Panc1 (cell line): ENCODE results near the gene APCDD1L. TPM values are rescaled to one million over a fixed set of nuclear protein-coding genes. Genes with fewer than 3 reads are reported as not detected.

Experiments
- ATAC-seq: fragments of 200-7000 bp; cut with Tn5 transposase; 2 replicates; pipeline ENCODE4 v1.9.1; 2020; ENCODE audit warnings: mild to moderate bottlenecking, moderate library complexity
- BruUV-seq: library from RNA; stranded (reverse); fragments of 400-500 nt; replicated peaks from 2 replicates; lab custom pipeline; 2021; lab: Mats Ljungman, UMichigan
- CTCF ChIA-PET: fragments of 300-600 bp; sonication (Branson Sonifier 250); formaldehyde crosslinking; loops from one replicate; lab custom pipeline; 2022; ENCODE audit warnings: antibody characterized with exemption; lab: Charles Lee
- POLR2A ChIA-PET: fragments of 300-600 bp; sonication (Branson Sonifier 250); formaldehyde crosslinking; loops from one replicate; lab custom pipeline; 2022; ENCODE audit warnings: antibody characterized with exemption; lab: Charles Lee
- DNase-seq: peaks from one replicate; pipeline ENCODE4 v3.0.0-alpha.2; 2010; ENCODE audit warnings: low read depth, low spot score
- H3K27ac ChIP-seq: 2 replicates; pipeline ENCODE4 v1.5.1; 2011; ENCODE audit warnings: mild to moderate bottlenecking, low read length, inconsistent platforms
- H3K27me3 ChIP-seq: fragments of 200-500 bp; sonication (Bioruptor generic); 2 replicates; pipeline ENCODE4 v1.6.0; 2014; ENCODE audit warnings: low read length, inconsistent platforms; ENCODE audit not compliant: control insufficient read depth, insufficient read depth
- H3K36me3 ChIP-seq: fragments of 200-500 bp; sonication (Bioruptor generic); 2 replicates; pipeline ENCODE4 v1.5.1; 2014; ENCODE audit warnings: inconsistent platforms, mild to moderate bottlenecking, low read length, moderate library complexity; ENCODE audit not compliant: control insufficient read depth, insufficient read depth
- H3K4me1 ChIP-seq: 2 replicates; pipeline ENCODE4 v1.5.1; 2011; ENCODE audit warnings: inconsistent platforms, mild to moderate bottlenecking, low read length, moderate library complexity; ENCODE audit not compliant: control insufficient read depth, insufficient read depth
- H3K4me3 ChIP-seq, 2 experiments: 2 replicates each; pipeline ENCODE4 v1.5.1; 2011 to 2012; ENCODE audit warnings: low read depth in 2 of 2, low read length in 2 of 2, mild to moderate bottlenecking in 2 of 2, inconsistent platforms in 1 of 2, moderate library complexity in 1 of 2
- H3K9me3 ChIP-seq: fragments of 200-500 bp; sonication (Bioruptor generic); 2 replicates; pipeline ENCODE4 v1.5.1; 2014; ENCODE audit warnings: low read depth, mild to moderate bottlenecking, inconsistent platforms, low read length, moderate library complexity; ENCODE audit not compliant: control insufficient read depth, insufficient read depth
- POLR2AphosphoS5 ChIP-seq: IDR thresholded peaks from 2 replicates; pipeline ENCODE4 v1.6.1; 2012; ENCODE audit warnings: mild to moderate bottlenecking, low read depth, low read length, moderate library complexity
- SIN3A ChIP-seq: IDR thresholded peaks from 2 replicates; pipeline ENCODE4 v1.6.1; 2012; ENCODE audit warnings: low read depth, mild to moderate bottlenecking, low read length, moderate library complexity, borderline replicate concordance; ENCODE audit not compliant: insufficient read depth
- TCF7L2 ChIP-seq: IDR thresholded peaks from 2 replicates; pipeline ENCODE4 v1.6.1; 2011; ENCODE audit warnings: mild to moderate bottlenecking, low read depth, low read length, inconsistent platforms
- in situ Hi-C: cut with HindIII; loops from 2 replicates; pipeline ENCODE4 v1.10.0; 2016; ENCODE audit warnings: low sequenced_read_pairs, low pct_unique_long_range_greater_than_20kb
- intact Hi-C: fragments of 100-400 bp; cut with micrococcal nuclease; formaldehyde crosslinking; loops from one replicate; pipeline ENCODE4 v1.10.0; 2022; ENCODE audit not compliant: unreplicated experiment
- total RNA-seq: library from RNA; stranded (reverse); gene quantifications from one replicate; pipeline ENCODE4 v1.2.1, GENCODE V29; 2021; ENCODE audit not compliant: unreplicated experiment
- TF ChIP-seq, protein P1 (sequence below): fragments of 450-650 bp; IDR thresholded peaks from 2 replicates; pipeline ENCODE4 v1.5.1; 2017; ENCODE audit warnings: mild to moderate bottlenecking
- TF ChIP-seq, protein P2 (sequence below), 2 experiments: IDR thresholded peaks; 2 replicates each; pipeline ENCODE4 v1.6.1; 2011 to 2012; ENCODE audit warnings: low read depth in 2 of 2, control low read depth in 1 of 2, low read length in 1 of 2, mild to moderate bottlenecking in 1 of 2, moderate library complexity in 1 of 2; ENCODE audit not compliant: insufficient read depth in 1 of 2

The APCDD1L gene
- total RNA-seq, 1 experiment from 2014 or later, result 0.62 TPM

DNA sequence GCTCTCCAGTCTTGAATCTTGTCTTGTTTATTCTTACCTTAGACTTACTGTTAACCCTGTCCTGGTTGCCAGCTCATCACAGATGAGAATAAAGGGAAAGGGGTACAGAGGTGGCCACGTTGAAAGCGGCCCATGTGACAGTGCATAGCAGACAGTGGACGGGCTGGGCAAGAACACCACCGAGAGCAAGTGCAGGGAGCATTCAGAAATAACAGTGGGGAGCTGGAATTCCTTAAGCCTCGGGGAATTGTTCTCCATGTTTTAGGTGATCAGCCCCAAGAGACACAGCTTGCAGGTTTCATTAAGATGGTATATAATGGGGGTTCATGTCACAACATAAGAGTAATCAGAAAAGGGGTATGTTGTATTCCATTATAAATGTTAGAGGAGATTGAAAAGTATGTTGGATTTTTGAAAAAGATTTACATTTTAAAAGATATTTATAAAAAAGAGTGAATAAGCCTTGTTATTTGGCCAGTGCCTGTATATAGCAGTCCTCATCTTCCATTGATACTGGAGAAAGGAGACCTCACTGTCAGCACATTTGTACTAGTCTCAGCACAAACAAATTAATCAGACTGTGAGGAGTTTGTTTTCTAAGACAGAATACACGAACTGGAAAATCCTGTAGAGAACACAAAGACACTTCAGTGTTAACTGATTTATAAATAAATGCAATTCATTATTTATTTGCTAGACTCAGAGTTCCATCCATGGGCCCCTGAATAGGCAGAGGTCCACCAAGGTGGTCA is 90.8 kb downstream of the APCDD1L start:
- BruUV-seq, result no TSS peak
- Histone ChIP-seq H3K4me1 (no peaks in the 10 kb centered on the region), H3K4me3 (no peak overlapping the region), H3K36me3 (peaks cover 2% of the 10 kb centered on the region; the same call in 1 of the 2 replicates), H3K27ac (no peak overlapping the region), H3K27me3 (no peaks in the 10 kb centered on the region), H3K9me3 (no peaks in the 10 kb centered on the region)
- ChIA-PET CTCF (no interaction called here), POLR2A (interaction anchor here (1.0 kb wide), 1 partner anchor 10 kb away, joined by 4 read pairs; no protein-coding TSS in a partner anchor)
- in situ Hi-C loops (no loop called here), intact Hi-C loops (no loop called here)
- no peak for ATAC-seq
- TF ChIP-seq, protein P1, sequence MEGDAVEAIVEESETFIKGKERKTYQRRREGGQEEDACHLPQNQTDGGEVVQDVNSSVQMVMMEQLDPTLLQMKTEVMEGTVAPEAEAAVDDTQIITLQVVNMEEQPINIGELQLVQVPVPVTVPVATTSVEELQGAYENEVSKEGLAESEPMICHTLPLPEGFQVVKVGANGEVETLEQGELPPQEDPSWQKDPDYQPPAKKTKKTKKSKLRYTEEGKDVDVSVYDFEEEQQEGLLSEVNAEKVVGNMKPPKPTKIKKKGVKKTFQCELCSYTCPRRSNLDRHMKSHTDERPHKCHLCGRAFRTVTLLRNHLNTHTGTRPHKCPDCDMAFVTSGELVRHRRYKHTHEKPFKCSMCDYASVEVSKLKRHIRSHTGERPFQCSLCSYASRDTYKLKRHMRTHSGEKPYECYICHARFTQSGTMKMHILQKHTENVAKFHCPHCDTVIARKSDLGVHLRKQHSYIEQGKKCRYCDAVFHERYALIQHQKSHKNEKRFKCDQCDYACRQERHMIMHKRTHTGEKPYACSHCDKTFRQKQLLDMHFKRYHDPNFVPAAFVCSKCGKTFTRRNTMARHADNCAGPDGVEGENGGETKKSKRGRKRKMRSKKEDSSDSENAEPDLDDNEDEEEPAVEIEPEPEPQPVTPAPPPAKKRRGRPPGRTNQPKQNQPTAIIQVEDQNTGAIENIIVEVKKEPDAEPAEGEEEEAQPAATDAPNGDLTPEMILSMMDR, result no peak
- TF ChIP-seq TCF7L2 (no peak), SIN3A (no peak), POLR2AphosphoS5 (no peak)
- TF ChIP-seq, protein P2, sequence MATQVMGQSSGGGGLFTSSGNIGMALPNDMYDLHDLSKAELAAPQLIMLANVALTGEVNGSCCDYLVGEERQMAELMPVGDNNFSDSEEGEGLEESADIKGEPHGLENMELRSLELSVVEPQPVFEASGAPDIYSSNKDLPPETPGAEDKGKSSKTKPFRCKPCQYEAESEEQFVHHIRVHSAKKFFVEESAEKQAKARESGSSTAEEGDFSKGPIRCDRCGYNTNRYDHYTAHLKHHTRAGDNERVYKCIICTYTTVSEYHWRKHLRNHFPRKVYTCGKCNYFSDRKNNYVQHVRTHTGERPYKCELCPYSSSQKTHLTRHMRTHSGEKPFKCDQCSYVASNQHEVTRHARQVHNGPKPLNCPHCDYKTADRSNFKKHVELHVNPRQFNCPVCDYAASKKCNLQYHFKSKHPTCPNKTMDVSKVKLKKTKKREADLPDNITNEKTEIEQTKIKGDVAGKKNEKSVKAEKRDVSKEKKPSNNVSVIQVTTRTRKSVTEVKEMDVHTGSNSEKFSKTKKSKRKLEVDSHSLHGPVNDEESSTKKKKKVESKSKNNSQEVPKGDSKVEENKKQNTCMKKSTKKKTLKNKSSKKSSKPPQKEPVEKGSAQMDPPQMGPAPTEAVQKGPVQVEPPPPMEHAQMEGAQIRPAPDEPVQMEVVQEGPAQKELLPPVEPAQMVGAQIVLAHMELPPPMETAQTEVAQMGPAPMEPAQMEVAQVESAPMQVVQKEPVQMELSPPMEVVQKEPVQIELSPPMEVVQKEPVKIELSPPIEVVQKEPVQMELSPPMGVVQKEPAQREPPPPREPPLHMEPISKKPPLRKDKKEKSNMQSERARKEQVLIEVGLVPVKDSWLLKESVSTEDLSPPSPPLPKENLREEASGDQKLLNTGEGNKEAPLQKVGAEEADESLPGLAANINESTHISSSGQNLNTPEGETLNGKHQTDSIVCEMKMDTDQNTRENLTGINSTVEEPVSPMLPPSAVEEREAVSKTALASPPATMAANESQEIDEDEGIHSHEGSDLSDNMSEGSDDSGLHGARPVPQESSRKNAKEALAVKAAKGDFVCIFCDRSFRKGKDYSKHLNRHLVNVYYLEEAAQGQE (IDR thresholded peaks at IDR 0.05; ENCODE audit: insufficient read depth in 1 of 2, low read depth in 2 of 2, low read length in 1 of 2), result no peak
- no peak for DNase-seq

DNA sequence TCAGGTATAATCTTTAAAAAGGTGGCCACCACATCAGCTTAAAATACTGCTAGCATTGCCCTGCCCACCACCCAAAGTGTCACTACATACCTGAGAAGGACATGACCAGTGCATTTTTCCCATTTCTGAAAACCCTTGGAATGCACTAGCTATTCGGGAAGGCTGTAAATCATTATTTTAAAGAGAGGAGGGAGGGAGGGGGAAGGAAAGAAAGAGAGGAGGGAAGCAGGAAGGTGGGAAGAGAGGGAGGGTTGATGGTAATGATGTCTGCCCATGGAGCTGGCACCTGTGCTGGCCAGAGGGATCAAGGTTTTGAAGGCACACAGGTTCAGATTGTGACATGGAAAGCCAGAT is 93.7 kb downstream of the APCDD1L start:
- intact Hi-C loops, result no loop called here
- H3K4me1 ChIP-seq, result no peaks in the 10 kb centered on the region; the same call in 1 of the 2 replicates
- no peaks in the 10 kb centered on the region for H3K9me3 ChIP-seq
- H3K4me3 ChIP-seq, result no peak overlapping the region
- POLR2A ChIA-PET, result no interaction called here
- H3K27ac ChIP-seq, result no peak overlapping the region
- CTCF ChIA-PET, result no interaction called here
- ATAC-seq (no peak), DNase-seq (no peak)
- peaks cover 2% of the 10 kb centered on the region; the same call in 1 of the 2 replicates for H3K36me3 ChIP-seq
- no peaks in the 10 kb centered on the region for H3K27me3 ChIP-seq
- TF ChIP-seq TCF7L2, result no peak
- TF ChIP-seq SIN3A, result no peak
- TF ChIP-seq, protein P1, result no peak
- no peak for TF ChIP-seq POLR2AphosphoS5
- TF ChIP-seq, protein P2 (IDR thresholded peaks at IDR 0.05; ENCODE audit: insufficient read depth in 1 of 2, low read depth in 2 of 2, low read length in 1 of 2), result no peak
- in situ Hi-C loops, result no loop called here
- BruUV-seq, result no TSS peak
